ENCODE measurements around the gene SYNDIG1L.

GRCh38 chr14:74417611-74418010 lies 8.4 kb downstream of the SYNDIG1L start:
- TF ChIP-seq IRF1 (CRISPR knock-in tag; IDR thresholded peaks at IDR 0.05; ENCODE audit: low read depth) (no peak), KDM3A (CRISPR knock-in tag; IDR thresholded peaks at IDR 0.05; ENCODE audit: low read depth) (no peak), MBNL3 (CRISPR knock-in tag; conservative IDR thresholded peaks at IDR 0.05) (no peak), ZNF331 (CRISPR knock-in tag; IDR thresholded peaks at IDR 0.05) (no peak)
- TF ChIP-seq, protein P1, sequence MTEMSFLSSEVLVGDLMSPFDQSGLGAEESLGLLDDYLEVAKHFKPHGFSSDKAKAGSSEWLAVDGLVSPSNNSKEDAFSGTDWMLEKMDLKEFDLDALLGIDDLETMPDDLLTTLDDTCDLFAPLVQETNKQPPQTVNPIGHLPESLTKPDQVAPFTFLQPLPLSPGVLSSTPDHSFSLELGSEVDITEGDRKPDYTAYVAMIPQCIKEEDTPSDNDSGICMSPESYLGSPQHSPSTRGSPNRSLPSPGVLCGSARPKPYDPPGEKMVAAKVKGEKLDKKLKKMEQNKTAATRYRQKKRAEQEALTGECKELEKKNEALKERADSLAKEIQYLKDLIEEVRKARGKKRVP (CRISPR knock-in tag; IDR thresholded peaks at IDR 0.05), result no peak
